ENCODE data around the gene ANKRD39. TPM values are rescaled to one million over a fixed set of nuclear protein-coding genes. Genes with fewer than 3 reads are reported as not detected.
A peak's percentile ranks its signal among the peaks of the same experiment; 100 is the strongest.

Gene ANKRD39
- total RNA-seq, 1 donor from 2014 or later = 9.4 TPM

DNA sequence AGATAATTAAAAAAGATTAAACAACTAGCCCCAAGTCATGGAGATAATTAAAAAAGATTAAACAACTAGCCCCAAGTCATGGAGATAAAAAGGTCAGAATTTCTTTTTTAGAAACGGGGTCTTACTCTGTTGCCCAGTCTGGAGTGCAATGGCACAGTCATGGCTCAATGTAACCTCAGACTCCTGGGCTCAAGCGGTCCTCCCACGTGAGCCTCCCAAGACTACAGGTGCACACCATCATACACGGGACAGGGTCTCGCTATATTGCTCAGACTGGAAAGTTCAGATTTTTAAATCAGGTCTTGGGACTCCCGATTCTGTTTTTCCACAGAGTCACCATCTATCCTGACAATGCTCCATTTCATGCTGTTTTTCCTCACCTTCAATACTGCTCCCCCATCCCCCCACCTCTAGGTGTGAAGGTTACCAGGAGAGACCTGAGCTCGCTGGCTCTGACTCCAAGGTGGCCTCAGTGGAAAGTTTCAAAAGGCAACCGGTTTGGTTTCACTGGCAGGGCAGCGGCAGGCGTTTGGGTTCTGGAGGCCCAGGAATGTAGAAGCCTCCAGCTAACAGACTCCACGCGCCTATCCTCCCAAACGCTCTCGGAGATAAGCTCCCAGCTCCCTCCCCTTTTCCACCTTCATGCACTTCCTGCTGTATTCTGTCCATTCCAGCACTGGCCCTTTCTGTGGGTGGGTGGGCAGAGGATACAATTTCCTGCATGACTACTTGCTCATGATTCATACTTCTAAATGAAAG is 15.0 kb upstream of the ANKRD39 start:
- no peak for DNase-seq

GRCh38 chr2:96870626-96871255 is 12.9 kb upstream of the ANKRD39 start:
- ATAC-seq = peak; percentile 21 to 25

More for the DNA sequence above, 15.0 kb upstream of the ANKRD39 start:
- intact Hi-C loops (cut with DNase I) = no loop called here
- Histone ChIP-seq H3K4me3 (no peak overlapping the region), H3K9me3 (no peaks in the 10 kb centered on the region), H3K4me1 (peaks cover 44% of the 10 kb centered on the region), H3K36me3 (no peaks in the 10 kb centered on the region), H3K27me3 (ENCODE audit: low read depth) (no peaks in the 10 kb centered on the region), H3K27ac (no peak overlapping the region)
- TF ChIP-seq CTCF (IDR thresholded peaks at IDR 0.05) = no peak
- no peak for ATAC-seq

DNA sequence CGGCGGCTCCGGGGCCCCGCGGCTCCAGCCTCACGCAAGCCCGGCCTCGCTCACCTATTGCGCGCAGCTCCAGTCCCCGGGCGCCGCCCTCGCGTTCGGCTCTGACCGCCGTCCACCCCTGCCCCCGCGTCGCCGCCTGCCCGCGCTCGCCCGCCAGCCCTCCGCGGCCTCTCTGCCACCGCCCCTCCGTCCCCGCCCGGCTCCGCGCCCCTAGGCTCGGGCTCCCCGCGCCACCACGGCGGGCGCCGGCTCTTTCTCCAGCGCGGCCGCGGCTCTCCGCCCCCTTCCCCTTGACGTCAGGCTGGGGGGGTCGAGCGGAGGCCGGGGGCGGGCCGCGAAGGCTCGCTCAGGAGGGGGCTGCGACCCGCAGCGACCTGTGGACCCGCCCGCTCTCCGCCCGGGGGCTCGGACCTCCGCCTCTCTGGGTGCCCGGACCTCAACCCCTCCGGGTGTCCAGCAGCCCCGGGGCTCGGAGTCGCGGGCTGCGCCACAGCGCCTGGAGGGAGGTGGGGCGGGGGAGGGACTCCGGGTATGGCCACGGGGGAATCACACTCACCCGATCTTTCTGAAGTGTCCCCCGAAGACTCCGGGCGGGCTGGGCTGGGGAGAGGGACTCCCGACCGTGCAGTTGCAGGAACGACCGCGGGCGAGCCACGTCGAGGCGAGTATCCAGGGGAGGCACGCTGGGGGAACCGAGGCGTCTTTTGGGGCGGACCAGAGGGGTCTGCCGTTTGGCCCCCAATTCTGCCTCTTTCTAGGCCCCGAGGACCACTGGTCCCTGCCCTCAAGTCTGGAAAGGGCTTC is 12.2 kb upstream of the ANKRD39 start, which contains the start of gene SEMA4C:
TSS of gene SEMA4C (minus strand) at position 259 of the 804 bp plus-strand sequence. CDS start 2,194 bp downstream, outside the sequence.
- DNase-seq (peak; percentile 70), ATAC-seq (peak; percentile 69 to 70)
- intact Hi-C loops (cut with DNase I) = no loop called here
- H3K4me1 ChIP-seq = peaks cover 67% of the 10 kb centered on the region
- peak within 1 kb of the TSS; percentile 96 for H3K27ac ChIP-seq
- TF ChIP-seq CTCF (IDR thresholded peaks at IDR 0.05) = no peak
- no peaks in the 10 kb centered on the region for H3K27me3 ChIP-seq (ENCODE audit: low read depth)
- H3K4me3 ChIP-seq = peak within 1 kb of the TSS; percentile 97
- H3K9me3 ChIP-seq = no peaks in the 10 kb centered on the region
- peaks cover 25% of the 10 kb centered on the region for H3K36me3 ChIP-seq

More at GRCh38 chr2:96870626-96871255, 12.9 kb upstream of the ANKRD39 start:
- Histone ChIP-seq H3K27ac (peak overlapping the region; percentile 96), H3K4me1 (peaks cover 65% of the 10 kb centered on the region), H3K9me3 (no peaks in the 10 kb centered on the region), H3K4me3 (peak overlapping the region; percentile 97), H3K36me3 (peaks cover 18% of the 10 kb centered on the region), H3K27me3 (ENCODE audit: low read depth) (no peaks in the 10 kb centered on the region)
- peak; percentile 75 for DNase-seq
- intact Hi-C loops (cut with DNase I) = no loop called here
- TF ChIP-seq CTCF (IDR thresholded peaks at IDR 0.05) = no peak

GRCh38 chr2:96869281-96869821 is 11.5 kb upstream of the ANKRD39 start:
- H3K4me3 ChIP-seq = peak overlapping the region; percentile 97
- H3K27ac ChIP-seq = peak overlapping the region; percentile 96
- peak; percentile 19 for TF ChIP-seq CTCF (IDR thresholded peaks at IDR 0.05)
- H3K9me3 ChIP-seq = no peaks in the 10 kb centered on the region
- H3K36me3 ChIP-seq = peaks cover 32% of the 10 kb centered on the region
- ATAC-seq (peak; percentile 67 to 71), DNase-seq (peak; percentile 78)
- no peaks in the 10 kb centered on the region for H3K27me3 ChIP-seq (ENCODE audit: low read depth)
- intact Hi-C loops (cut with DNase I) = no loop called here
- peaks cover 66% of the 10 kb centered on the region for H3K4me1 ChIP-seq

Data from lower lobe of right lung (tissue), 2 donors.